Neuronal stem cell (in vitro differentiated cells): ENCODE data around the gene ADAM15. TPM values are rescaled to one million over a fixed set of nuclear protein-coding genes. Genes with fewer than 3 reads are reported as not detected.
A peak's percentile ranks its signal among the peaks of the same experiment; 100 is the strongest.

Experiments
- DNase-seq: peaks from one replicate; pipeline ENCODE4 v3.0.0-alpha.2; 2013; ENCODE audit warnings: low spot score
- H2AFZ ChIP-seq: one replicate; pipeline ENCODE4 v1.6.1; 2013; ENCODE audit warnings: mild to moderate bottlenecking, low read length, inconsistent platforms
- H2AK5ac ChIP-seq: 2 replicates; pipeline ENCODE4 v1.6.1; 2013; ENCODE audit warnings: low read depth, mild to moderate bottlenecking, inconsistent platforms, low read length, moderate library complexity, mixed read lengths
- H2BK120ac ChIP-seq: 2 replicates; pipeline ENCODE4 v1.6.1; 2013; ENCODE audit warnings: low read depth, mild to moderate bottlenecking, inconsistent platforms, low read length, moderate library complexity, mixed read lengths
- H2BK12ac ChIP-seq: one replicate; pipeline ENCODE4 v1.6.1; 2013; ENCODE audit warnings: low read length, inconsistent platforms
- H2BK15ac ChIP-seq: 2 replicates; pipeline ENCODE4 v1.6.1; 2013; ENCODE audit warnings: mild to moderate bottlenecking, low read length, inconsistent platforms, mixed read lengths
- H2BK5ac ChIP-seq: one replicate; pipeline ENCODE4 v1.6.1; 2013; ENCODE audit warnings: inconsistent platforms, mild to moderate bottlenecking, low read length, moderate library complexity
- H3K14ac ChIP-seq: one replicate; pipeline ENCODE4 v1.6.1; 2013; ENCODE audit warnings: low read length, inconsistent platforms
- H3K18ac ChIP-seq: 2 replicates; pipeline ENCODE4 v1.6.1; 2013; ENCODE audit warnings: low read length, inconsistent platforms
- H3K23ac ChIP-seq: 2 replicates; pipeline ENCODE4 v1.6.1; 2013; ENCODE audit warnings: low read depth, mild to moderate bottlenecking, mixed read lengths, low read length, inconsistent platforms; ENCODE audit not compliant: poor library complexity
- H3K27ac ChIP-seq: replicated peaks from 3 replicates; pipeline ENCODE4 v1.5.1; 2013; ENCODE audit warnings: low read length, inconsistent platforms
- H3K27me3 ChIP-seq, 3 experiments: 2 replicates each; pipeline ENCODE4 v1.6.1; 2013; ENCODE audit warnings: low read length in 3 of 3, mild to moderate bottlenecking in 2 of 3, inconsistent platforms in 1 of 3, low read depth in 1 of 3, mixed read lengths in 1 of 3, moderate library complexity in 1 of 3; ENCODE audit not compliant: control insufficient read depth in 3 of 3, insufficient read depth in 3 of 3
- H3K36me3 ChIP-seq, 2 donors: replicated peaks in 1 of 2; 2 replicates each; pipeline ENCODE4 v1.6.1; 2013; ENCODE audit warnings: low read length in 2 of 2; ENCODE audit not compliant: control insufficient read depth in 2 of 2, insufficient read depth in 2 of 2
- H3K4ac ChIP-seq: 2 replicates; pipeline ENCODE4 v1.6.1; 2013; ENCODE audit warnings: inconsistent platforms, mild to moderate bottlenecking, low read length, moderate library complexity
- H3K4me1 ChIP-seq, 2 donors: 1 replicate in 1 of 2; 2 replicates in 1 of 2; pipeline ENCODE4 v1.6.1; 2013; ENCODE audit warnings: low read length in 2 of 2, low read depth in 1 of 2; ENCODE audit not compliant: control insufficient read depth in 2 of 2, insufficient read depth in 1 of 2
- H3K4me2 ChIP-seq: one replicate; pipeline ENCODE4 v1.6.1; 2013; ENCODE audit warnings: mild to moderate bottlenecking, low read length, inconsistent platforms; ENCODE audit not compliant: insufficient read depth, poor library complexity, severe bottlenecking
- H3K4me3 ChIP-seq, 2 donors: 2 replicates each; pipeline ENCODE4 v1.5.1; 2013; ENCODE audit warnings: low read length in 2 of 2, mild to moderate bottlenecking in 2 of 2, inconsistent platforms in 1 of 2, moderate library complexity in 1 of 2
- H3K79me1 ChIP-seq: one replicate; pipeline ENCODE4 v1.6.1; 2013; ENCODE audit warnings: low read depth, mild to moderate bottlenecking, inconsistent platforms, low read length, moderate library complexity
- H3K9ac ChIP-seq: one replicate; pipeline ENCODE4 v1.6.1; 2013; ENCODE audit warnings: mild to moderate bottlenecking, low read depth, low read length, inconsistent platforms; ENCODE audit not compliant: poor library complexity
- H3K9me3 ChIP-seq, 2 donors: replicated peaks in 1 of 2; 2 replicates each; pipeline versions ENCODE3 to v1.6.1; 2013; ENCODE audit warnings: low read length in 2 of 2, mild to moderate bottlenecking in 2 of 2, inconsistent platforms in 1 of 2, low read depth in 1 of 2, mixed read lengths in 1 of 2, moderate library complexity in 1 of 2; ENCODE audit not compliant: control insufficient read depth in 2 of 2, insufficient read depth in 1 of 2
- H4K8ac ChIP-seq: one replicate; pipeline ENCODE4 v1.6.1; 2013; ENCODE audit warnings: low read depth, mild to moderate bottlenecking, inconsistent platforms, low read length, moderate library complexity
- H4K91ac ChIP-seq: one replicate; pipeline ENCODE4 v1.6.1; 2013; ENCODE audit warnings: low read length, low read depth, mild to moderate bottlenecking, inconsistent platforms; ENCODE audit not compliant: poor library complexity
- WGBS, 2 donors: extraction: QIAGEN DNeasy Blood & Tissue Kit; methylation state at CpG; one replicate each; pipeline ENCODE4 v1.1.7; 2013; ENCODE audit warnings: missing lambda C conversion rate in 2 of 2, mixed read lengths in 1 of 2; ENCODE audit not compliant: insufficient read length in 2 of 2, insufficient replicate concordance in 1 of 2; ENCODE audit errors: extremely low coverage in 2 of 2; 5-methylcytosine and 5-hydroxymethylcytosine counted together
- polyA plus RNA-seq, 2 experiments: library from polyadenylated mRNA; stranded (reverse); fragments of 200-250 nt; gene quantifications; one replicate each; pipeline ENCODE4 v1.2.3, GENCODE V29; 2013

Gene ADAM15, protein sequence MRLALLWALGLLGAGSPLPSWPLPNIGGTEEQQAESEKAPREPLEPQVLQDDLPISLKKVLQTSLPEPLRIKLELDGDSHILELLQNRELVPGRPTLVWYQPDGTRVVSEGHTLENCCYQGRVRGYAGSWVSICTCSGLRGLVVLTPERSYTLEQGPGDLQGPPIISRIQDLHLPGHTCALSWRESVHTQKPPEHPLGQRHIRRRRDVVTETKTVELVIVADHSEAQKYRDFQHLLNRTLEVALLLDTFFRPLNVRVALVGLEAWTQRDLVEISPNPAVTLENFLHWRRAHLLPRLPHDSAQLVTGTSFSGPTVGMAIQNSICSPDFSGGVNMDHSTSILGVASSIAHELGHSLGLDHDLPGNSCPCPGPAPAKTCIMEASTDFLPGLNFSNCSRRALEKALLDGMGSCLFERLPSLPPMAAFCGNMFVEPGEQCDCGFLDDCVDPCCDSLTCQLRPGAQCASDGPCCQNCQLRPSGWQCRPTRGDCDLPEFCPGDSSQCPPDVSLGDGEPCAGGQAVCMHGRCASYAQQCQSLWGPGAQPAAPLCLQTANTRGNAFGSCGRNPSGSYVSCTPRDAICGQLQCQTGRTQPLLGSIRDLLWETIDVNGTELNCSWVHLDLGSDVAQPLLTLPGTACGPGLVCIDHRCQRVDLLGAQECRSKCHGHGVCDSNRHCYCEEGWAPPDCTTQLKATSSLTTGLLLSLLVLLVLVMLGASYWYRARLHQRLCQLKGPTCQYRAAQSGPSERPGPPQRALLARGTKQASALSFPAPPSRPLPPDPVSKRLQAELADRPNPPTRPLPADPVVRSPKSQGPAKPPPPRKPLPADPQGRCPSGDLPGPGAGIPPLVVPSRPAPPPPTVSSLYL
- 32.1 TPM for polyA plus RNA-seq (2013, experiment 1 of 2)
- polyA plus RNA-seq (2013, experiment 2 of 2), result 31.7 TPM

DNA sequence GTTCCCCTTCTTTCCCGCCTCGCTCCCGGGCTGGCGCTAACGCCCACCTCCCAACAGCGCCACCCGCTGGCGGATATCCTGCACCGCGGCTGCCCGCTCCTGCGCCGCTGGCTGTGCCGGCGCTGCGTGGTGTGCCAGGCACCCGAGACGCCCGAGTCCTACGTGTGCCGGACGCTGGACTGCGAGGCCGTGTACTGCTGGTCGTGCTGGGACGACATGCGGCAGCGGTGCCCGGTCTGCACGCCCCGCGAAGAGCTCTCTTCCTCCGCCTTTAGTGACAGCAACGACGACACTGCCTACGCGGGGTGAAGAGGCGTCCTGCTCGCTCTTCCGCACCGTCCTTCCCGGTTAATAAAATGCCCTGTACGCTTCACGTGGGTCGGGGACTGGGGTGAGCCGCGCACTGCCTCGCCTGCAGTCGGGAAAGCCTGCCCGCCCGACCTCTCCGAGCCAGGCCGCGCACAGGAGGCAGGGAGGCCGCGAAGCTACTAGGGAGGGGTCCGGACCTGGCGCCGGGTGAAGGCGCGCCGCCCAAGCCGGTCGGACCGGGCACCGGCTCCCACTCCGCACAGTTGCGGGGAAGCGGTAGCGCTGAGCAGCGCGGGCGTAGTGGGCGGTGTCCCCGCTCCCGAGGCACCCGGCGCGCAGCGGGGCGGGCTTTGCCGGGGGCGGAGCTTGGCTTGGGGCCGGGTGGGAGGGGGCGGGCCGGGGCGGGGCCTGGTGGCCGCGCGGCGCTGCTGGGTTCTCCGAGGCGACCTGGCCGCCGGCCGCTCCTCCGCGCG lies at the start of gene ADAM15:
Gene ADAM15, plus strand, starts transcription at position 757 of the 782 bp plus-strand sequence. CDS start 71 bp downstream, outside the sequence.
- H3K36me3 ChIP-seq, result peaks cover 10 to 18% of the 10 kb centered on the region in 2 donors
- peak within 1 kb of the TSS; percentile 82 for H3K27ac ChIP-seq
- peak within 1 kb of the TSS; percentile 100 for H3K14ac ChIP-seq
- peak; percentile 81 for DNase-seq
- H2AFZ ChIP-seq, result peak within 1 kb of the TSS; percentile 95
- no peaks in the 10 kb centered on the region for H3K27me3 ChIP-seq
- peak within 1 kb of the TSS; percentile 97 for H3K4ac ChIP-seq
- peak within 1 kb of the TSS; percentile 54 for H2BK5ac ChIP-seq
- H3K23ac ChIP-seq, result peak within 1 kb of the TSS; percentile 94
- peak within 1 kb of the TSS; percentile 96 for H2AK5ac ChIP-seq
- peak within 1 kb of the TSS; percentile 82 for H4K91ac ChIP-seq
- H3K79me1 ChIP-seq, result no peaks in the 10 kb centered on the region
- H3K4me1 ChIP-seq, result peaks cover 17% of the 10 kb centered on the region in 2 donors
- WGBS, 2 donors, result no CpG with 5 or more reads among the region's 99 CpGs
- H4K8ac ChIP-seq, result no peak within 1 kb of the TSS
- H3K9me3 ChIP-seq, result no peaks in the 10 kb centered on the region
- peak within 1 kb of the TSS; percentile 99 for H3K9ac ChIP-seq
- peak within 1 kb of the TSS; percentile 99 for H3K18ac ChIP-seq
- peak within 1 kb of the TSS; percentile 91 for H2BK12ac ChIP-seq
- H3K4me2 ChIP-seq, result peak within 1 kb of the TSS; percentile 99
- peak within 1 kb of the TSS; percentile 68 to 92 for H3K4me3 ChIP-seq
- H2BK15ac ChIP-seq, result peak within 1 kb of the TSS; percentile 61
- peak within 1 kb of the TSS; percentile 99 for H2BK120ac ChIP-seq

DNA sequence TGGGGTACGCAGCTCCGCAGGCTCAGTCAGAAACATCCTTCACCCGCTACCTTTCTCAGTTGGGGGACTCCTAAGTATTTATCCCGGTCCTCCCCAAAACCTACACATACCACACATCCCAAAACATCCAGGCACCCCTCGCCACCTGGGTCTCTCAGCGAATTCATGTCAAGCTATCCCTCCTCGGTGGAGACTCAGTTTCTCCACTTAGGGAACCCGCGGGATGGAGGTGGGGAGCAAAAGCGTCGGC lies 49.8 kb upstream of the ADAM15 start:
- H3K4me3 ChIP-seq, result peak overlapping the region; percentile 82 to 90
- peaks cover 17 to 19% of the 10 kb centered on the region in 2 donors for H3K4me1 ChIP-seq
- no peak overlapping the region for H3K4ac ChIP-seq
- H2BK15ac ChIP-seq, result no peak overlapping the region
- no peak overlapping the region for H2BK120ac ChIP-seq
- peak overlapping the region; percentile 97 for H2AFZ ChIP-seq
- peak overlapping the region; percentile 88 for H2BK5ac ChIP-seq
- no CpG with 5 or more reads among the region's 11 CpGs for WGBS, 2 donors
- peak overlapping the region; percentile 89 for H3K27ac ChIP-seq
- H3K4me2 ChIP-seq, result peak overlapping the region; percentile 85
- peaks cover 0 to 2% (median 0%) of the 10 kb centered on the region in 3 experiments for H3K27me3 ChIP-seq
- DNase-seq, result no peak
- H3K9ac ChIP-seq, result peak overlapping the region; percentile 79
- peak overlapping the region; percentile 72 for H2AK5ac ChIP-seq
- no peaks in the 10 kb centered on the region for H3K36me3 ChIP-seq
- no peak overlapping the region for H4K8ac ChIP-seq
- H3K18ac ChIP-seq, result peak overlapping the region; percentile 92
- H3K14ac ChIP-seq, result no peak overlapping the region
- no peak overlapping the region for H2BK12ac ChIP-seq
- no peak overlapping the region for H4K91ac ChIP-seq
- H3K79me1 ChIP-seq, result peaks cover 9% of the 10 kb centered on the region
- H3K9me3 ChIP-seq, result no peaks in the 10 kb centered on the region
- H3K23ac ChIP-seq, result peak overlapping the region; percentile 88

DNA sequence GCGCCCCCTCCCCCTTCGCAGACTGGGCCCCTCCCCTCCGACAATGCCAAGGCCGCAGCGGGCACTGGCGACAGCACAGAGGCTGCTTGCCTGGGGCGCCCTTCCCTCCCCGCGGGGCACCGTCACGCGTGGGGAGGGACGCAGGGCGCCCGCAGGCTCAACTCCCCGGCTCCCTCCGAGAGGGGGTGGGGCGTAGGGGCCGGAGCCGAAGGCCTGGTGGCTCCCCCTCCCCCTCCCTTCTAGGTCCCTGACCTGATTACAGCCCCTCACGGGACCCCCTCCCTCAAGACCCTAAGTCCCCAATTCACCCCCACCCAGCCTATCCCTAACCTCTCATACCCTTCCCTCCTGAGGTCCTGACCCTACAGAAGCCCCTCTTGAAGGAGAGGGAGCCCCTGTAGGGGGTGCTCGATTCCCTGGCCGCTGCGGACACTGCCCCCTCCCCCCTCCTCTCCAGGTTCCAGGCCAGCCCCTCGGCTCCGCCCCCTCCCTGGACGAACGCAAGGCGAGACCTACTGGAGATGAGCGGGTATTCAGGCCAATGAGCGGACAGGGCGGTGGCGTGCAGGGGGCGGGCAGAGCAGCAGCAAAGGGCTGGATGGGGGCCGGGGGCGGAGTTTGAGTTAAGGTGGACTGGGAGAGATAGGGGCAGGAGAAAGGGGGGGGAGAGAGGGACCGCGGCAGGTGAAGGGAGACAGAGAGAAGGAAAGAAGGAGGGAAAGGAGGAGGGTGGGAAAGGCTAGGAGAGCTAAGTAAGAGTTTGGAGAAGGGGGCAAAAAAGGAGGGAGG lies 49.2 kb upstream of the ADAM15 start:
- Histone ChIP-seq H3K9me3 (no peaks in the 10 kb centered on the region), H2BK5ac (peak overlapping the region; percentile 88), H3K79me1 (peaks cover 9% of the 10 kb centered on the region), H3K27me3 (peaks cover 0 to 2% (median 0%) of the 10 kb centered on the region in 3 experiments), H2AK5ac (peak overlapping the region; percentile 72), H3K18ac (peak overlapping the region; percentile 92), H4K8ac (no peak overlapping the region), H3K14ac (no peak overlapping the region), H3K36me3 (no peaks in the 10 kb centered on the region), H2BK12ac (no peak overlapping the region), H2BK120ac (peak overlapping the region; percentile 22), H4K91ac (no peak overlapping the region), H3K4me2 (peak overlapping the region; percentile 85), H3K23ac (peak overlapping the region; percentile 18), H2AFZ (peak overlapping the region; percentile 97), H3K9ac (peak overlapping the region; percentile 79), H3K4me1 (peaks cover 17 to 19% of the 10 kb centered on the region in 2 donors), H3K27ac (peak overlapping the region; percentile 89), H3K4ac (no peak overlapping the region), H3K4me3 (peak overlapping the region; percentile 82 to 90), H2BK15ac (no peak overlapping the region)
- DNase-seq, result peak; percentile 98
- no CpG with 5 or more reads among the region's 38 CpGs for WGBS, 2 donors
